GM19468 (cell line): ENCODE results near the gene SNN.

Experiments used
- ATAC-seq: cut with Tn5 transposase; IDR thresholded peaks from one replicate; pipeline ENCODE4 v1.9.1; 2021; ENCODE audit warnings: mild to moderate bottlenecking, moderate library complexity, moderate number of reproducible peaks; ENCODE audit not compliant: unreplicated experiment; ENCODE audit errors: extremely low read depth

Gene SNN

GRCh38 chr16:11692171-11692570, 23.9 kb downstream of the SNN start:
- ATAC-seq = no peak

DNA sequence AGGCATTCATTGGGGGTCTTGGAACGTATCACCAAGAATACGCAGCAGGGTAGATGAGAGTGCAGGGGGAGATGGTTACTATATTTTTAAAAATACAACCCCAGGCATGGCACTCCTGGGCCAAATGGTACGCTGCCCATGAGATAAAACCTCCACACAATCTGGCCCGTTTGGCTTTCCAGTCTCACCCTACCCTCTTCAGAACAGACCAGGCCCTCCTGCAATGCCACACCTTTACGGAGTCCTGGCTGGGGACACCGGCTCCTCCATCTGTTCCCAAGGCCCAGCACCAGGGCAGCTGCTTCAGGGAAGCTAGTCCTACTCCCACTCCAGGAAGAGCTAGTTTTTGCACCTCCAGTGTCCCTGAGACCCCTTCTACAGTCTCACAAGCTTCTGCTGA, 24.4 kb downstream of the SNN start:
- no peak for ATAC-seq

DNA sequence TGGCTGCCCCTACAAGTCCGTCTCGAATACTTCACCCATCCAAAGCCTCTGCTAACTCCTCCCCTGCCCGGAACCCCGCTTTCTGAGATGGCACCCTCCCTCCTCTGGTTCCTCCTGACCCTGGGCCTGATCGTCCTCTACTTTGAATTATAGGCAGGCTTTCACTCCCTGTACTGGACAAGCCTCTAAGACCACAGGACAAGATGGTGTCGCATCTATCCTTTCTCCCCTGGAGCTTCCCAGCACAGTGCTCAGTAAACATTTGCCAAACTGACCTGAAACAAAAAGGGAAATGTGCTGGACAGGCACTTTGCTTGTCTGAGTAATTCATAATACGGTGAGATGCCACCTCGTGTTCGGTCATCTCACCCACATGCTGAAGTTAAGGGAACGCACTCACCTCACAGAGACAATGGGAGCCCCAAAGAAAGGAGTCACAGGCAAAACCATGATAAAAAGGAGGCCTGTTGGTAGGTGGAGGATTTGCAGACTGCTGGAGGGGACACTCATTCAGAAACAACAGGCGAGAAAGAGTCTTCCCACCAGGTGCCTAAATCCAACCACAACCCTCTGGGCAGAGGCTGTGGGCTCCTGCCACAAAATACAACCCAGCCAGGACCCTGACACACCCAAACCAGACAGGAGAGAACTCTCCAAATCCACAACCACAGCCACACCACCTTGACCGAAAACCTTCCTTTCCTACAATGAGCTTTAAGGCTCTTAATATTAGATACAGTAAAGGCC, 28.2 kb downstream of the SNN start:
- ATAC-seq = no peak

GRCh38 chr16:11697319-11697718, 29.1 kb downstream of the SNN start:
- ATAC-seq = no peak

DNA sequence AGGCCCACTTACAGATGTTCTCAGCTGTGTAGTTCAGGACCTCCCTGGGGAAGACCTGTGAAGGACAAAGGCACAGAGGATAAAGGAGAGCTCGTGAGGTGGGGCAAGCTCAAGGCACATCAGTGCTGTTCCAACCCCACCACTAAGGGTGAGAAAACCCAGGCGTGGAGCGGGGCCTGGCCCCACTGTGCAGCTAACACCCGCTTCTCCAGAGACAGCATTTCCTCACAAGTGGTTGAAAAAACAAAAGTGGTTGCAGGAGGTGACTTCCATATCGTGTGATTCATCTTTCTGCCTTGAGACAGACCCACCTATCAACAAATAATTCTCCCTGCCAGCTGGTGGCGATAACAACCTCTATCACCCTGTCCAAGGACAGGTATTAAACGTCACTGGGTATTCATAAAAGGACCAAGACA, 30.0 kb downstream of the SNN start:
- ATAC-seq = no peak

- ATAC-seq = no peak
Measured at GRCh38 chr16:11699234-11699894, 31.1 kb downstream of the SNN start.

- ATAC-seq = no peak
Measured at GRCh38 chr16:11700264-11701029, 32.2 kb downstream of the SNN start.

DNA sequence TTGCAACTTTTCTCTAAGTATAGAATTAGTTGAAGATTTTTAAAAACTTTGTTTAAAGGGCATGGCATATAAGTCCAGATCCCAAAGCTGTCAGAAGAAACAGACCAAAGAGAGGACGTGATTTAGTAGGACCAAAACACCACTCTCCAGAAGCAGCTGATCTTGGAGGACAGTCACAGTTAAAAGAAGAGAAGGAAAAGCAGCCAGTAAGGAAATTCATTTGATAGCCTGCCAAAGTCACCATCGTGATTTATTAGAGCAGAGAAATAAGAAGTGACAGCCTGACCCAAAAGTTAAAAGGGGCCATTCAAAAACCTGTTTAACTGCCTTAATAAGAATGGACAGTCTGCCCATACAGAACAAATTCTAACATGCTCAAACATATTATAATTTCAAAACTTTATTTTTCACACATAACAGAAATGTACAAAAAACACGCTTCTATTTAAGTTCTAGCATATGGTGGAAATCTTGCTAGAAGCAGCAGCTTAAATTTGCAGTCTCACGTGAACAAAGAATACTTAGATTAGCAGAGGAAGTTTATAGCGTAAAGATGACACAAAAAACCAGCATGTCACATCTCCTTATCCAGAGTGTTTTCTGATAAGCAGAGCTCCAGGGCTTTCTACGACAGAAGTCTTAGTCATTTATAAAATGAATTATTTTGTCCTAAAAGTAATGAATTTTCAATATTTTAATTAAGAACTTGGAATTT, 37.2 kb downstream of the SNN start:
- ATAC-seq = no peak

DNA sequence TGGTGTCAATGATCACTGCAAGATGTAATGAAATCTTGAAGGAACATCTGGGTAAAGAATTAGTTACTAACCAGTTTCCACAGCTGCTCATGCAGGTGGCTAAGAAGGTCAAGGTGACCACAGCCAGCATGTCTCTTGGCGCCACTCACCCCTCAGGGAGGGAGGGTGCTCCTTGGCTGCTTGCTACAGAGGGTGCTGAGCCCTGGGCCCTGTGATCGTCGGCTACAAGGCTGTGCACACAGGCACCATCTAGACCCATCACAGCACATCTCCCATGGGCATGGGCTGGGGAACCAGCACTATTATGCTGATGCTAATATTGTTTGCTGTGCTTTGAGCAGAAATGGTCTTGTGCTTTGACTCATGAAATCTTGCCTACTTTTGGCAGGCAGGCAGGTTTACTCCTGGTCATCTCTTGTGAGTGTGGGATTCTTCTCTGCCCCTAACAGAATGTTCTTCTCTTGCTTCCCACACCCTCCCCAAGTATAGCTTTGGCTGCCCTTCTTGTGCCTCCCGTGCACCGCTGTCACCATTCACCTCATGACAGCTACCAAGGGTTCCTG, 38.0 kb downstream of the SNN start:
- peak; percentile 18 for ATAC-seq

DNA sequence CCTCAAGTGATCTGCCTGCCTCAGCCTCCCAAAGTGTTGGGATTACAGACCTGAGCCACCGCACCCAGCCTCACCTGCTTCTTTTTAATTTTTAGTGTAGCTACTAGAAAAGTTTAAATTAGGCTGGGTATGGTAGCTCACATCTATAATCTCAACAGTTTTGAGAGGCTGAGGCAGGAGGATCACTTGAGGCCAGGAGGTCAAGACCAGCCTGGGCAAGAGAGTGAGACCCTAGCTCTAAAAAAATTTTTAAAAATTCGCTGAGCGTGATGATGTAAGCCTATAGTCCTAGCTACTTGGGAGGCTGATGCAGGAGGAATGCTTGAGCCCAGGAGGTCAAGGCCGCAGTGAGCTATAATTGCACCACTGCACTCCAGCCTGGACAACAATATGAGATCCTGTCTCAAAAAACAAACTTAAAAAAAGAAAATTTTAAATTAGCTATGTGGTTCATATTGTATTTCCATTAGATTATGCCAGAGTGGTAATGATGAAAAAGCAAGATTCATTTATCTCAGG, 39.5 kb downstream of the SNN start:
- no peak for ATAC-seq

- no peak for ATAC-seq
Measured at GRCh38 chr16:11708421-11708820, 40.2 kb downstream of the SNN start.

DNA sequence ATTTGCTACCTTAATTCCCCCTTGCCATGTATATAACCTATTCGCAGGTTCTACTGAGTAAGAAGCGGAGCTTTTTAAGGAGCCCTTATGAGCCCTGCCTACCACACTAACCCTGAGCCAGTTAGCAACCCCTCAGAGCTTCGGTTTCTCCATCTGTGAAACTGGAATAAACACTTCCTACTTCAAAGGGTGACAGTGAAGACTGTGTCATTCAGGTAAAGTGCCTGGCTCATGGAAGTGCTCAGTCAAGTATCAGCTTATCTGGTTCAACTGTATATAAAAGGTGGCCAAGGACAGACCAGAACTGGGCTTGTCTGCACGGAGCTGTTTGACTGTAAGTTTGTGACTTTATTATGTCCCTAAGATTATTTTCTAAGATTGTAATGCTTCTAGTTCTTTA, 43.4 kb downstream of the SNN start:
- ATAC-seq = no peak

DNA sequence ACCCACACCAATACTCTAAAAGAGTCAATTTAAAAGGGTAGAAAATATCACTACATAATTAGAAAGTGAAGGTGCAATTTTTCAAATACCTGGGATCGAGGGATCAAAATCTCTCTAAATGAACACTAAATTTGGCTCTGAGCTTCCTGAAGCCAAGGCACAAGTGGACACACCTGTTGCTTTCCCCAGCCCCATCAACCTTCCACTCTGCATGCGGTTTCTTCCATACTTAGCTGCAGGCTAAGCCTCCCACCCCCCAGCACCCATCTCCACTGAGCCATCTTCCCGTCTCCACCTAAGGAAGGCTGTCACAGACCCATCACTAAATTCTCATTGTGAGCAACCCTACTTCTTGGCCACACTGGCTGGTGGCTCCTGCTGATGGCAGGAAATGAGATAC, 43.9 kb downstream of the SNN start:
- no peak for ATAC-seq

GRCh38 chr16:11715246-11715947, 47.1 kb downstream of the SNN start:
- no peak for ATAC-seq

- no peak for ATAC-seq
Measured at GRCh38 chr16:11716336-11716735, 48.1 kb downstream of the SNN start.

GRCh38 chr16:11717811-11718210, 49.6 kb downstream of the SNN start:
- no peak for ATAC-seq

GRCh38 chr16:11719171-11719570, 50.9 kb downstream of the SNN start:
- no peak for ATAC-seq

DNA sequence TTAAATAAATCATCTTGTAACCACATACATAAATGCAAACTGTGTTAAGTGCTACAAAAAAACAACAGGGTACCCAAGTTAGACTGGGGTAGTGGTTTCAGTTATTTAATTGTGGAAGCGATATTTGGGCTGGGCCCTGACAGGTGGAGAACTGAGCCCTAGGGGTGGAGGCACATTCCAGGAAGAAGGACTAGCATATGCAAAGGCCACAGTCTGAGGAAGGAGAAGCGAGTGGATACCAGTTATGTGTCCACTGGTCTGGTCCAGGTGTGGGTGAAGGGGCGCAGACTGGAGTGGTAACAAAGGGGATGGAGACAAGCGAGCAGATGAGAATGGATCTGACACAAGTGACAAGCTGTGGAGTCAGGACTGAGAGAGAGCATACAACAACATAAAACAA, 51.5 kb downstream of the SNN start:
- ATAC-seq = no peak

DNA sequence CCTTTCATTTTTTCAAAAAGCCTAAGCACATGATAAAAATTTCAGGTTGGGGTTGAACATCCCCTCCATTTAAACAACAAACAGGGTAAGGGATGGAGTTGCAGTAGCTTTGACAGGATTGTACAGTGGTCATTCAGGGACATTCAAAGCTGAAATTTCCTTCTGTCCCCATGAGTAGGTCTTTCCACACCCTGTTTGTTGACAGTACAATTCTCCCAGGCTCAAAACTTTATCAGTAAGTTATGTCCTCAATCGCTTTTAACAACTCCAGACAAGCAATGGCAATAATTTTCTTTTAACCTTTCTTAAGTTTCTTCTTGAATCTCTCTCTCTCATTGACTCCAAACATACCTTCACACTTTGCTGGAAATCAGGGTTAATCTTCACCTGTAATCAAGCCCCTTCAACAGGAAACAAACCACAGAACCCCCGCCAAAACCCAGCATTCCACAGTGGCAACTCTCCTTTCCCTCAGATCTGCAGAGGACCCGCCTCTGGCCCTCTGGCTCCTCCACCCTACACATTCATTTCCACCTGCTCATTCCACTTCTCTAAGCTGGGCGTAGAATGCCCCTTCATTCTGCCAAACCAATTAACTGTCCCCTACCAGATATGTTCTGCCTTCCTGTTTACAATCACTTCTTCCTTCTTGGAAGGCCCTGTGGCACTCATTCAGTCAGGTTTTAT, 53.7 kb downstream of the SNN start:
- no peak for ATAC-seq
